Fibroblast of skin of left biceps (primary cell): Measurements from ENCODE around the gene TDRD9.
"Not testable (repeated sequence)": the region's sequence is repeated elsewhere in the genome, so short reads cannot be mapped to it uniquely, and the experiment has no call there.

ENCODE experiments used
- DNase-seq, 2 experiments: peaks; one replicate each; pipeline ENCODE4 v3.0.0-alpha.2; 2013; ENCODE audit warnings: low read depth in 2 of 2

Gene TDRD9, protein sequence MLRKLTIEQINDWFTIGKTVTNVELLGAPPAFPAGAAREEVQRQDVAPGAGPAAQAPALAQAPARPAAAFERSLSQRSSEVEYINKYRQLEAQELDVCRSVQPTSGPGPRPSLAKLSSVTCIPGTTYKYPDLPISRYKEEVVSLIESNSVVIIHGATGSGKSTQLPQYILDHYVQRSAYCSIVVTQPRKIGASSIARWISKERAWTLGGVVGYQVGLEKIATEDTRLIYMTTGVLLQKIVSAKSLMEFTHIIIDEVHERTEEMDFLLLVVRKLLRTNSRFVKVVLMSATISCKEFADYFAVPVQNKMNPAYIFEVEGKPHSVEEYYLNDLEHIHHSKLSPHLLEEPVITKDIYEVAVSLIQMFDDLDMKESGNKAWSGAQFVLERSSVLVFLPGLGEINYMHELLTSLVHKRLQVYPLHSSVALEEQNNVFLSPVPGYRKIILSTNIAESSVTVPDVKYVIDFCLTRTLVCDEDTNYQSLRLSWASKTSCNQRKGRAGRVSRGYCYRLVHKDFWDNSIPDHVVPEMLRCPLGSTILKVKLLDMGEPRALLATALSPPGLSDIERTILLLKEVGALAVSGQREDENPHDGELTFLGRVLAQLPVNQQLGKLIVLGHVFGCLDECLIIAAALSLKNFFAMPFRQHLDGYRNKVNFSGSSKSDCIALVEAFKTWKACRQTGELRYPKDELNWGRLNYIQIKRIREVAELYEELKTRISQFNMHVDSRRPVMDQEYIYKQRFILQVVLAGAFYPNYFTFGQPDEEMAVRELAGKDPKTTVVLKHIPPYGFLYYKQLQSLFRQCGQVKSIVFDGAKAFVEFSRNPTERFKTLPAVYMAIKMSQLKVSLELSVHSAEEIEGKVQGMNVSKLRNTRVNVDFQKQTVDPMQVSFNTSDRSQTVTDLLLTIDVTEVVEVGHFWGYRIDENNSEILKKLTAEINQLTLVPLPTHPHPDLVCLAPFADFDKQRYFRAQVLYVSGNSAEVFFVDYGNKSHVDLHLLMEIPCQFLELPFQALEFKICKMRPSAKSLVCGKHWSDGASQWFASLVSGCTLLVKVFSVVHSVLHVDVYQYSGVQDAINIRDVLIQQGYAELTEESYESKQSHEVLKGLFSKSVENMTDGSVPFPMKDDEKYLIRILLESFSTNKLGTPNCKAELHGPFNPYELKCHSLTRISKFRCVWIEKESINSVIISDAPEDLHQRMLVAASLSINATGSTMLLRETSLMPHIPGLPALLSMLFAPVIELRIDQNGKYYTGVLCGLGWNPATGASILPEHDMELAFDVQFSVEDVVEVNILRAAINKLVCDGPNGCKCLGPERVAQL (N-terminal part only)

DNA sequence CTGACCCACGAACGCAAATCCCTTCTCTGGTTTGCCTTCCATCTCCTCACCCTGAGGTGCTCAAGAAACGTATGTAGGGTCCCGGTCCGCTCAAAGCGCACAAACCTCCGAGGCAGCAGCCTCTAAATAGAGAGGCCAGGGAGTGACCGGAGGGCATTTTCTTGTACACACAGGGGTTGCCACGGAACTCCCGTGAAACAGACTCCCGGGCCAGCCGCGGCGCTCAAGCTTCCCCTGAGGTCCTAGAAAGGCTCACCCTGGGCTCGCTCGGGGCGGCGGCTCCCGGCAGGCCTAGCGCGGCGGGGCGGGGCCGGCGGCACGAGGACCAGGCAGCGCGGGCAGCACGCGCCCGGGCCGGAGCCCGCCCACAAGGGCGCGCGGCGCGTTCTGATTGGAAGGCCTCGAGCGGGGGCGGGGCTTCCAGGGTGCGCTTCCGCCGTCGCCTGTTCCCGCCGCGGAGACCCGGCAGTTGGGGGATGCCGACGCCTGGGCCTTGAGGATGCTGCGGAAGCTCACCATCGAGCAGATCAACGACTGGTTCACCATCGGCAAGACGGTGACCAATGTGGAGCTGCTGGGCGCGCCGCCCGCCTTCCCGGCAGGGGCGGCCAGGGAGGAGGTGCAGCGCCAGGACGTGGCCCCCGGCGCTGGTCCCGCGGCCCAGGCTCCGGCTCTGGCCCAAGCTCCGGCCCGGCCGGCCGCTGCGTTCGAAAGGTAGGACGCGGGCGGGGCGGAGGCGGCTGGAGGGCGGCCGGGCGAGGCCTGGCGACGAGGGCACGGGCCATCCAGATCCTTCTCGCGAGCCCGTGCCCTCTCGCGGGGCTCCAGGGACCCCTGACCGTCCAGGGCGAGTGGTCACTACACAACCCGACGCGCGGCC, at the start of gene TDRD9:
TDRD9 (plus strand) TSS at position 446 of the 880 bp plus-strand sequence; CDS start at position 500, 54 bp downstream.
- no peak for DNase-seq

DNA sequence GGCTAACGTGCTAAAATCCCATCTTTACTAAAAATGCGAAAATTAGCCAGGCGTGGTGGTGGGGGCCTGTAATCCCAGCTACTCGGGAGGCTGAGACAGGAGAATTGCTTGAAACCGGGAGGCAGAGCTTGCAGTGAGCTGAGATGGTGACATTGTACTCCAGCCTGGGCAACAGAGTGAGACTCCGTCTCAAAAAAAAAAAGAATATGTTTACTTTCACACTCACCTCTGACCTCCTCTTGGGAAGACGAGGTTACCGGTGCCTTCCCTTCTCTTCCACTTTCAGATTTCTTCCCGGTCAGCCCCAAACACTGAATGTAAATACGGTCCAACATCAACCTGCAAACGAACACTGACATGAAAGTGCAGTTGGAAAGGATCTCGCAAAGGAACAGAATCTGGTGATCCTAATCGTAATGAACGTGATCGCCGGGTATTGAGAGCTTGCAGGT, 49.1 kb upstream of the TDRD9 start:
- DNase-seq: no peak

DNA sequence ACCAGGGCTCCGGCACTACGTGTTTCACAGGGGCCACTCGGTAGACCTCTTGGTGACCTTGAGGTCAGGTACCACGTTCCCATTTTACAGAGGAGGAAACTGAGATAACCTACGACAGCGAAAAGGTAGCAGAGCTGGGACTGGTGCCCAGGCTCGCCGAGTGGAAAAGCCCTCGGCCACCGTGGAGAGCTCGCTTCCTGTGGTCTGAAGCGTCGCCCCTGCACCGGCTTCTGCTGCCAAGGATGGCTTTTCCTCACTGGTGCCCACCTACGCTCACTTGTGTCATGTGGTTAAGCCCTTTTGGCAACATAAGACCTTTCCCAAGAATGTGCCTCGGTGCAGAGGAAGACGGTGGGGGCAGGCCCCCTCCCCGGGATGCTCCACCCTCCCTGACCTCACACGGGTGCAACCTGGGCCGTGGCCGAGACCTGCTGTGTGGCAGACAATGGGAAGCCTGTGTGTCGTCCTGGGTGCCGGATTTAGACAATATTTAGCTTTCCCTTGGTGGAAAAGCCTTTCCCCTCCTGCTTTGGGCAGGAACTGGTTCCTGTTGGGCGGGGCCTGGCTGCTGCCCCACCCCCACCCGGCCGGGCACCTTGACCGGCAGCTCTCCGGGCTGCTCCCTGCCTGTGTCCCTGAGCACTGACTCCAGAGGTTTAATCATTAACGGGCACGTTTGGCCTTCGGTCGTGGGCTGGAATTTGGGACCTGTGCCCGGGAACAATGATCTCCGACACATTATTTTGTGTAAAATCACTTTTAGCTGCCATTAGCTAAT, 48.5 kb upstream of the TDRD9 start:
- no peak for DNase-seq

DNA sequence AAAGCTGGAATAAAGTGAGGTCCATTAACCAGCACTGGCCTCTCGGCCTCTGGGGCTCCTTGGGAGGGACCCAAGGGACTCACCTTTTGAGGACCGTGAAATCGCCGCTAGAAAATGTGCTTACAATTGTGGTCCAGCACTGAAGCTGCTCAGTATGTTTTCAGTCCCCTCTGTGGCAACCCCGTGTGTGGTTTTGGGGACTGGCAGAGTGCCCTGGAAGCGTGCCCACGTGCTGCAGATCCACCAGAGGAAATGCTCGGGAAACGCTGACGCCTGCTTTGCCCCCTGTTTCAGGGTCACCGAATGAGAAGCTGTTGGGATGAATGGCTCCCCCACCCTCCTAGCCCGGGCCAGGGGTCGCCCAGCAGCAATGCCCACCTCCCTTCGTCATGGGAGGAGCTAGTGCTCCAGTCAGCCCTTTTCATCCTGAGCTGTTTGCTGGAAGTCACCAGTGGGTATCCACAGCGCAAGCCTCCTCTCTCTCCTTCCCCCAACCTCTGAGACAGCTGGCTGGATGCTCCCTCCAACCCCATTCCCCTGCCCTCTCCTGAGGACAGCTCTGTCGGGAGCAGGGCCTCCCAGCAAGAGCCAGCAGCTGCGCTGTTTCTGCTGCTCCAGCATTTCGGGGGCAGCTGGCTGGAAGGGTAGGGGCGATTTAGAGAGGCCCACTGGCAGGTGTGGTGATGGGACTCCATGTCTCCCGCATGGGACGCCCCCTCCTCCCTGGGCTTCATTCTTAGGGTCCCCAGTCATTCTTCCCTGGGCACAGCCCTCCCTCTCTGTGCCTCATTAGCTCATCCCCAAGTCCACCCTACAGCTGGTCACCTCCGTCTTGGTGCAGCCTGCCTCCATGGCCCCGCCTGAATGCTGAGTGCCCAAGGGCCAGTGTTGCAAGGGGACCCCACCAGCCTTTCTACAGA, 47.6 kb upstream of the TDRD9 start:
- peak; percentile 15 to 37 for DNase-seq

DNA sequence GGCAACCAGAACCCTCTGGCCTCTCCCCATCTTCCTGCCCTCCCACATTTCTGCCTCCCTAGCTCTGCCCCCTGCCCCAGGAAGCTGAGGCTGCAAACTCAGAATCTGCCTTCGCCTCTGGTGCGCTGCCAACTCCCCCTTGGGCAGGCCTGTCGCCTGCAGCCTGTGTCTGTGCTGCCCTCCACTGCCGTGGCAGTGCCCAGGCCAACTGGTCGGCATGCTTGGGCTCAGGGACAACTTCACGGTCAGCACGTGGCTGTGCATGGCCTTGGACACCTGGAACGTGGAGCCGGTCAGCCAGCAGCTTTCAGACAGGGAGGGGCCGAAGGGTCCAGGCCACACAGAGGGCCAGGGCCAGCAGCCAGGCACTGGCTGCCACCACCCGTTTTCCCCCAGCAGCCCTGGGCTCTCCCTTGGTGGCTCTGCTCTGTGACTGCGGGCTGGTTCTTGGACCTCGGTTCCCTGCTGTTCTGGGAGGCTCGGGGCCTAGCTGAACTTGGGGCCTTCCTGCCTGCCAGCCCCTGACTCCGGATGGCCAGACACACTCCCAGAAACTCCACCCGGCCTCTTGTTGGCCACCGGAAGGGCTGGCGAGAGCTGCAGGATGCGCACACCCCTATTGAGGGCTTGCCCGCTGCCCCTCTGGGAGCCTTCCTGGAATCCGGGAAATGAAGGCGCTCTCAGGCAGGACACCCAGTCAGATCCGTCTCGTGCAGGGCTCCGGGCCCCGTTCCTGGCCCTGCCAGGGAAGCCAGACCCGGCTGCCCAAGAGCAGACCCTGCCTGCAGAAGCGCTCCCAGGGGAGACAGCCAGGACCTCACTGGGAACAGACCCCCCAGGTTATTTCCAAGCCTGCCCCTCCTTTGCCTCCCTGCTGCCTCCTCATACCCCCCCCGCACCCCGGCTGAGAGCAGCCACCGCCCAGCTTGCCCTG, 46.7 kb upstream of the TDRD9 start:
- no peak for DNase-seq

DNA sequence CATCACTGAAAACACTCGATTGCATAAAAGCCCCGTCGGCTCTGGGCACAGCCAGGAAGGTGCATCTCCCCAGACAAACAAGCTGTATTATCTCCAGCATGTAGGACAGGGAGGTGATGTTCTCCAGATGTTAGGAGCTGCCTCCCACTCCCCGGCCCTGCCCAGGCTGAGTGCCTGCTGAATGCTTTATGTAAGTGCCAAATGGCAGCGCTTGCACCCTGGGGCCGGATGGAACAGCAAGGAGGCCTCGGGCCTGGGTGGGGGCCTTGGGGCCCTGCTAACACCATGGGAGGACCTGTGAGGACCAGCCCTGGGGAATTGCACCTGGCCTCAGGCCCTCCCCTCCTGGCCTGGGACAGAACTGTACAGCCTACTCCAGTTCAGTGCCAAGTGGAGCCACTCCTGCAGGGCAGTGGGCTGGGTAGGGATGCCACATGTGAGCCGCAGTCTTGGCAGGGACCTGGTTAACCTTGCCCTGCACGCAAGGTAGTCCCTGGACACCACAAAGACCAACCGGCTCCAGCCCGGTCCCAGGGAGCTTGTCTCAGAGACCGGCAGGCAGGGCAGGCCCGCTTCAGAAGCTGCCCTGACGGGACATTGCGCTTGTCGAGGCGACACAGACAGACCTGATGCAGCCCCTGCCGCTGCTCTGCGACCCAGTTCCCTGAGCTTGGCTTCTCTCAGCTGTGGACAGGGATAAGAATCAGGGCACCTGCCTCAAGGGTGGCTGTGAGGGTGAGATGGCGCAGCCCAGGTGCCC, 45.6 kb upstream of the TDRD9 start:
- DNase-seq: no peak

DNA sequence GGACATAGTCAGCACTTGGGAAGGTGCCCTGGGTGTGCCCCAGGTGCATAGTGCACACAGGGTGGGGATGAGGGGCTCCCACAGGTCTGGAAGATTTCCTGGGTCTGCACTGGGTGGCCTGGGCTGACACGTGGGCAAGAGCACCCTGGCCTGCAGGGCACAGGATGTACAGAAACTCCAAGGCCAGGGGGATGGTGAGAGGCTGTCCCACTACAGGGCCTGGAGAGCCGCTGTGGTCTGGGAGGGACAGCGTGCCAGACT, 45.1 kb upstream of the TDRD9 start:
- DNase-seq: no peak

DNA sequence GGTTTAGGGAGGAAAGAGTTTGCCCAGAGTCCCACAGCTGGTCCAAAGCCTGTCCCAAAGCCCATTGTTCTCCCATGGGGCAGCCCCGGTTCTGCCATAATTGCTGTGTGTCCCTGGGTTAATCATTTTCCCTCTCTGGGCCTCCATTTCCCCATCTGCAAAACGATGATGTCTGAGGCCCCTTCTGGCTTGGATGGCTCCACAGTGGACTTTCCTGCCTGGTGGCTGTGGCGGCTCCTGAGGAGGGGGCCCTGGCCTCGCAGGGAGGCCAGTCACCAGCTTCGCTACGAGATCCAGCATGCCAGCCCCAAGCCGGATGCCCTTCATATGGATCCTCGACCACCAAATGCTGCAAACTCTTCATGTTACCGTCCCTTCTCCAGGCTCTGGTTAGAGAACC, 43.4 kb upstream of the TDRD9 start:
- no peak for DNase-seq

DNA sequence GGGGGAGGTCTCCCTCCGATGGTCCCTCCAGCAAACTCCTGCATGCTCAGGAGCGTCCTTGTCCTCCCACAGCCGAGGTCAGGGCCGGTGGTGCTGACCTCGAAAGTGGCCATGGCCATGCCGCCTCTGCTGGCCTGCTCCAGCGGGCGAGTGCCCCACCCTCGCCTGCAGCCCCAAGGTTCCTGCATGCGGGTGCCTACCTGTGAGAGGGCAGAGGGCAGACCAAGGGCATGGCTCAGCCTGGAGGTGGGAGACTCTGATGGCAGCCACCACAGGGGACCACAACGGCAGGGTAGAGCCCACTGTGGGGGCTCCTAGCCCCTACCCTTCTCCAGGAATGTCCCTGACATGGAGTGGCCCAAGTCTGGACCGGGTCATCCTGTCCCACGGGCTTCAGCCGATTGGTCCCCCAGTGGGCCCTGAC, 42.7 kb upstream of the TDRD9 start:
- DNase-seq: no peak

DNA sequence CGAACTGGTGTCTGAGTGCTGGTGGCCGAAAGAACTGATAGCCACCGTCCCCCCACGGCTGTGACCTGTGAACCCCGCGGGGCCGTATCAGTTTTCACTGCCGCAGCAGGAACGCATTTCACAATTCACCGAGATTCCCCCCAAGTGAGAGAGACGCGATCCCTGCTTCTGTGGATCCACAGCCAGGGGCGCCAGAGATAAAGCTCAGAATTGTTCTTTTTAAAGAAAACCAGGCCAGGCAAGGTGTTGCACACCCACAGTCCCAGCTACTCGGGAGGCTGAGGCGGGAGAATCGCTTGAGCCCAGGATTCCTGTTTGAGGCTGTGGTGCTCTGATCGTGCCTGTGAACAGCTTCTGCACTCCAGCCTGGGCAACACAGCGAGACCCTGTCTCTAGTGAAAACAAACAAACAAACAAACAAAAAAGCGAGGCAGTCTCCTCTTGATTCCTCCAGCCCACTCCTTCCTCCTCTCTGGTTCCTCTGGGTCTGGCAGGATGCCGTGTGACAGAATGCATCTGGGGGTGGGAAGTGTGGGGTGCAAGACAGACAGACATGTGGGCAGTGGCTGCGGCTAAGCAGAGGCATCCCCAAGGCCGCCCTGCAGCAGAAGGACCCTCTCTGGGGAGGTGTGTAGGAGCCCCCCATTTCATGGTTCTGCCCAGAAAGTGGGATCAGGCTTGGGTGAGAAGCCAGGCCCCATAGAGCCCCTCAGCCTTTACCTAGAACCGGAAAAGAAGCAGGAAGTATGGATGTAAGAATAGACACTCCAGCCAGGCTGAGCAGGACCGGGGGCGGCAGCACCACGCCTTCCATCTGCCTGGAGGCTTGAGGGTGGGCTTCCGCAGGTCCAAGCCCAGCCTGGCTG, 41.7 kb upstream of the TDRD9 start:
- no peak for DNase-seq

DNA sequence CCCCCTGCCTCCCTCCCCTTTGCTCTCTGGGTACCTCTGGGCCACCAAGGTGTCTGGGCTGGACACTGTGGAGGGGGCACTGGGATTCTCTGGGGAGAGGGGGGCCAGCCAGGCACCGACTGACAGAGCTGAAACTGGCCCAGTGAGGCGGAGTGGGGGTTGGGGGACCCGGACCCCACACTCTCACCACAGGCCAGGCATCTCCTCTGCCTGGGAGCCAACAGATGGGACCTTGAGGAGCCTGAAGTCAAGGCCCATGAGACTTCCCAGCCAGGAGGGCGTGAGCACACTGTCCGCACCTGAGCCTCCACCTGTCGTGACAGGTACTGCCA, 41.1 kb upstream of the TDRD9 start:
- DNase-seq: no peak

DNA sequence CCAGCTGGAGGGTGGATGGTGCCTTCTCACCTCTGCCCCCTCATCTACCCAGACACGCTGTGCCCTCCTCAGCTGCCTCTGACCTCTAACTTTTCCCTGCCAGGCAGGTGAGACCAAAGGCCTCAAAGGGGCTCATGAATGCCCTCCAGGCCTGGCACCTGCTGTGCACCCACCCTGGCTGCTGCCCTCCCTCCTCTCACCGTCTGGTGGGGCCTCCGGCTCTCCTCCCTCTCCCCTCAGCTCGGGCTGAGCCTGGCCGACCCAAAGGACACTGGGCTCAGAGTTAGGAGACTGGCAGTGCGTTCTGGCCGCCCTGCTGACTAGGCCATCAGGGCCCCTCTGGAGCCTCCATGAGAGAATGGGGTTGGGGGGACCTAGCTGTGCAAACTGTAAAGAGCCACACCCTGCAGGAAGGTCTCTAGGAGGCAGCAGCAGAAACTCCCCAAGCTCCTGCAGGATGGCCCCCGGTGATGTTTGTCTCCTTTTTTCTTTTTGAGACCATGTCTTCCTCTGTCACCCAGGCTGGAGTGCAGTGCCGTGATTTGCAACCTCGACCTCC, 40.6 kb upstream of the TDRD9 start:
- no peak for DNase-seq

DNA sequence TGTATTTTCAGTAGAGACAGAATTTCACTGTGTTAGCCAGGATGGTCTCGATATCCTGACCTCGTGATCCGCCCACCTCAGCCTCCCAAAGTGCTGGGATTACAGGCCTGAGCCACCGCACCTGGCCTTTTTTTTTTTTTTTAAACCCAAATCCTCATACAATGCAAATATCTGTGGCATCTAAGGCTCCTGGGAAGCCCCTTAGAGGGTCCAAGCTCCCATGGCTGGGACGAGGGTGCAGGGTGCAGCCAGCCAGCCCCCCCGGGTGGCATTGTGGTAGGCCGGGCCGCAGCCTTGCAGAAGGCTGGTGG, 39.3 kb upstream of the TDRD9 start:
- DNase-seq: not testable (repeated sequence)

DNA sequence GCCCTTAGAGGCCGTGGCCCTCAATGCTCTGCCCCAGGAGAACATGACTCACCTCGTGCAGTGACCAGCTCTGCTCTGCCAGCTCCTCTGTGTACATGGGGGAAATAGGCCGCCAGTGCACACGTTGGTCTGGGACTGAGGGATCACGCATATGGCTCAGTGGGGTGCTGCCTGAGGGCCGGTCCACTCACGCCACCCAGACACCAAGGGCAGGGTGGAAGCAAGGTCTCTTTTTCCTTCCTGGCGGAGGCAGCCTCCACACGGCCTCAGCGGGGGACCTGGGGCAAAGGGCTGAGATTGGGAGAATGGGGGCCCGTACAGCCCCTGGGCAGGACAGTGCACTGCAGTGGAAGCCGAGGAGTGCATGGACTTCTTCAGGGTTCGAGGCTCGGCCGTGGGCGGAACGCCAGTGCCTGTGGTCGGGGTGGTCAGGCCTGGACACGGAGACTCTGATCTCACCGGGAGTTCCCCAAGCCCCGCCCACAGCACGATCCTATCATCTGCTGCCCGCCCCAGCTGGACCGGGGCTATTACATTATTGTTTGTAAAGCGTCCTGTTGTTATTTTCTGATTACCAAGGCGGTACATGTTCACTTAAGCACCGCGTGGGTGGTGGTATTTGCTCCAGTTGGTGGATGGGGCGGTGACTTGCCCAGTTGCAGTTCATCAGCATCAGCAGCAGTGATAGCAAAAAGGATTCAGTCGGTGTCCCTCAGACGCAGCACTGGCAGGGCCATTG, 38.8 kb upstream of the TDRD9 start:
- DNase-seq: no peak

DNA sequence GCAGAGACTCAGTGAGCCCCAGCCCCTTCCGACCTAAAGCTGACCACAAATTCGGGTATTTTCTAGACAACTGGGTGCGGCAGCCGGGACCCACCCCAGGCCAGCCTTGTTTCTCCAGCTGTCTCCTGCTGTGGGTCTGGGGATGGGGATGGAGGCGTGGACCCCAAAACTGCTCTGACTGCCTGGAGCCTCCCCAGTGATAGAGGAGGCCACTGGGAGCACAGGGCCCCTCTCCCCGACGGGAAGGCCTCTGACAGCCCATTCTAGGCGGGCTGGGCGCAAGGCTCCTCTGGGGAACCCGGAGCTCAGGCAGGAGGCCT, 38.2 kb upstream of the TDRD9 start:
- DNase-seq: no peak
